ENCODE measurements around the gene PRODH.
"Not testable (repeated sequence)": the region's sequence is repeated elsewhere in the genome, so short reads cannot be mapped to it uniquely, and the experiment has no call there.

Gene PRODH

GRCh38 chr22:18959266-18959665 is 23.2 kb upstream of the PRODH start:
- H3K4me1 ChIP-seq (ENCODE audit: control insufficient read depth, insufficient read depth, low read length, poor library complexity, severe bottlenecking); H3K36me3 ChIP-seq (ENCODE audit: control insufficient read depth, insufficient read depth, low read length); H3K9me3 ChIP-seq (ENCODE audit: control insufficient read depth, low read length); H3K4me3 ChIP-seq (ENCODE audit: extremely low read depth, insufficient read depth, low read length, poor library complexity, severe bottlenecking); H3K27ac ChIP-seq (ENCODE audit: low read depth, low read length, severe bottlenecking): not testable (repeated sequence)
- no CpG with 5 or more reads among the region's 6 CpGs for WGBS, 2 experiments (ENCODE audit: insufficient coverage in 2 of 2)

GRCh38 chr22:18958738-18959137 is 22.6 kb upstream of the PRODH start:
- H3K36me3 ChIP-seq (ENCODE audit: control insufficient read depth, insufficient read depth, low read length); H3K9me3 ChIP-seq (ENCODE audit: control insufficient read depth, low read length); H3K4me1 ChIP-seq (ENCODE audit: control insufficient read depth, insufficient read depth, low read length, poor library complexity, severe bottlenecking); H3K27ac ChIP-seq (ENCODE audit: low read depth, low read length, severe bottlenecking); H3K4me3 ChIP-seq (ENCODE audit: extremely low read depth, insufficient read depth, low read length, poor library complexity, severe bottlenecking): not testable (repeated sequence)
- WGBS, 2 experiments (ENCODE audit: insufficient coverage in 2 of 2): 71 to 75% methylated on average over 9 to 14 of the region's 14 CpGs

GRCh38 chr22:18958321-18958705 is 22.2 kb upstream of the PRODH start:
- not testable (repeated sequence) for H3K4me1 ChIP-seq (ENCODE audit: control insufficient read depth, insufficient read depth, low read length, poor library complexity, severe bottlenecking); H3K4me3 ChIP-seq (ENCODE audit: extremely low read depth, insufficient read depth, low read length, poor library complexity, severe bottlenecking); H3K9me3 ChIP-seq (ENCODE audit: control insufficient read depth, low read length); H3K27ac ChIP-seq (ENCODE audit: low read depth, low read length, severe bottlenecking); H3K36me3 ChIP-seq (ENCODE audit: control insufficient read depth, insufficient read depth, low read length)
- WGBS, 2 experiments (ENCODE audit: insufficient coverage in 2 of 2): 75 to 94% methylated on average over 11 to 13 of the region's 18 CpGs

- H3K4me1 ChIP-seq (ENCODE audit: control insufficient read depth, insufficient read depth, low read length, poor library complexity, severe bottlenecking); H3K27ac ChIP-seq (ENCODE audit: low read depth, low read length, severe bottlenecking); H3K36me3 ChIP-seq (ENCODE audit: control insufficient read depth, insufficient read depth, low read length); H3K4me3 ChIP-seq (ENCODE audit: extremely low read depth, insufficient read depth, low read length, poor library complexity, severe bottlenecking); H3K9me3 ChIP-seq (ENCODE audit: control insufficient read depth, low read length): not testable (repeated sequence)
- WGBS, 2 experiments (ENCODE audit: insufficient coverage in 2 of 2): 83 to 85% methylated on average over 6 to 12 of the region's 18 CpGs
Measured at GRCh38 chr22:18957621-18958320, 21.7 kb upstream of the PRODH start.

- H3K4me1 ChIP-seq (ENCODE audit: control insufficient read depth, insufficient read depth, low read length, poor library complexity, severe bottlenecking); H3K4me3 ChIP-seq (ENCODE audit: extremely low read depth, insufficient read depth, low read length, poor library complexity, severe bottlenecking); H3K27ac ChIP-seq (ENCODE audit: low read depth, low read length, severe bottlenecking); H3K36me3 ChIP-seq (ENCODE audit: control insufficient read depth, insufficient read depth, low read length); H3K9me3 ChIP-seq (ENCODE audit: control insufficient read depth, low read length): not testable (repeated sequence)
- WGBS, 2 experiments (ENCODE audit: insufficient coverage in 2 of 2): 91 to 94% methylated on average over 2 to 9 of the region's 15 CpGs
Measured at GRCh38 chr22:18956956-18957355, 20.9 kb upstream of the PRODH start.

GRCh38 chr22:18956121-18956895 is 20.2 kb upstream of the PRODH start:
- not testable (repeated sequence) for H3K4me1 ChIP-seq (ENCODE audit: control insufficient read depth, insufficient read depth, low read length, poor library complexity, severe bottlenecking); H3K36me3 ChIP-seq (ENCODE audit: control insufficient read depth, insufficient read depth, low read length); H3K4me3 ChIP-seq (ENCODE audit: extremely low read depth, insufficient read depth, low read length, poor library complexity, severe bottlenecking); H3K27ac ChIP-seq (ENCODE audit: low read depth, low read length, severe bottlenecking); H3K9me3 ChIP-seq (ENCODE audit: control insufficient read depth, low read length)
- 86 to 87% methylated on average over 10 to 12 of the region's 15 CpGs for WGBS, 2 experiments (ENCODE audit: insufficient coverage in 2 of 2)

- H3K36me3 ChIP-seq (ENCODE audit: control insufficient read depth, insufficient read depth, low read length): no peaks in the 10 kb centered on the region
- WGBS, 2 experiments (ENCODE audit: insufficient coverage in 2 of 2): 94 to 100% methylated on average over 8 to 9 of the region's 10 CpGs
- no peaks in the 10 kb centered on the region for H3K9me3 ChIP-seq (ENCODE audit: control insufficient read depth, low read length)
- H3K4me3 ChIP-seq (ENCODE audit: extremely low read depth, insufficient read depth, low read length, poor library complexity, severe bottlenecking): no peak overlapping the region
- peaks cover 4% of the 10 kb centered on the region for H3K4me1 ChIP-seq (ENCODE audit: control insufficient read depth, insufficient read depth, low read length, poor library complexity, severe bottlenecking)
- H3K27ac ChIP-seq (ENCODE audit: low read depth, low read length, severe bottlenecking): no peak overlapping the region
Measured at GRCh38 chr22:18955696-18956095, 19.6 kb upstream of the PRODH start.

GRCh38 chr22:18954990-18955571 is 19.0 kb upstream of the PRODH start:
- Histone ChIP-seq H3K4me1 (ENCODE audit: control insufficient read depth, insufficient read depth, low read length, poor library complexity, severe bottlenecking) (peaks cover 4% of the 10 kb centered on the region), H3K27ac (ENCODE audit: low read depth, low read length, severe bottlenecking) (no peak overlapping the region), H3K4me3 (ENCODE audit: extremely low read depth, insufficient read depth, low read length, poor library complexity, severe bottlenecking) (no peak overlapping the region), H3K9me3 (ENCODE audit: control insufficient read depth, low read length) (no peaks in the 10 kb centered on the region), H3K36me3 (ENCODE audit: control insufficient read depth, insufficient read depth, low read length) (no peaks in the 10 kb centered on the region)
- WGBS, 2 experiments (ENCODE audit: insufficient coverage in 2 of 2): 82% methylated on average over 12 to 15 of the region's 15 CpGs

- H3K27ac ChIP-seq (ENCODE audit: low read depth, low read length, severe bottlenecking); H3K4me3 ChIP-seq (ENCODE audit: extremely low read depth, insufficient read depth, low read length, poor library complexity, severe bottlenecking); H3K36me3 ChIP-seq (ENCODE audit: control insufficient read depth, insufficient read depth, low read length); H3K9me3 ChIP-seq (ENCODE audit: control insufficient read depth, low read length); H3K4me1 ChIP-seq (ENCODE audit: control insufficient read depth, insufficient read depth, low read length, poor library complexity, severe bottlenecking): not testable (repeated sequence)
- WGBS, 2 experiments (ENCODE audit: insufficient coverage in 2 of 2): 11 to 15% methylated on average over 10 to 11 of the region's 14 CpGs
Measured at GRCh38 chr22:18954303-18954989, 18.4 kb upstream of the PRODH start.

- not testable (repeated sequence) for H3K27ac ChIP-seq (ENCODE audit: low read depth, low read length, severe bottlenecking); H3K4me1 ChIP-seq (ENCODE audit: control insufficient read depth, insufficient read depth, low read length, poor library complexity, severe bottlenecking); H3K36me3 ChIP-seq (ENCODE audit: control insufficient read depth, insufficient read depth, low read length); H3K4me3 ChIP-seq (ENCODE audit: extremely low read depth, insufficient read depth, low read length, poor library complexity, severe bottlenecking); H3K9me3 ChIP-seq (ENCODE audit: control insufficient read depth, low read length)
- 77 to 83% methylated on average over 6 to 9 of the region's 14 CpGs for WGBS, 2 experiments (ENCODE audit: insufficient coverage in 2 of 2)
Measured at GRCh38 chr22:18953128-18953527, 17.0 kb upstream of the PRODH start.
